ENCODE data around the gene PLXNA1. TPM values are rescaled to one million over a fixed set of nuclear protein-coding genes. Genes with fewer than 3 reads are reported as not detected.

PLXNA1 gene
- polyA plus RNA-seq, 1 donor: 31.5 TPM

GRCh38 chr3:126952983-126953660, 29.8 kb upstream of the PLXNA1 start:
- DNase-seq (ENCODE audit: low read depth): no peak

- DNase-seq (ENCODE audit: low read depth): no peak
Observed at GRCh38 chr3:126954141-126954842, 28.6 kb upstream of the PLXNA1 start.

- DNase-seq (ENCODE audit: low read depth): no peak
Observed at GRCh38 chr3:126955004-126955790, 27.7 kb upstream of the PLXNA1 start.

- DNase-seq (ENCODE audit: low read depth): no peak
Observed at GRCh38 chr3:126956361-126956760, 26.6 kb upstream of the PLXNA1 start.

- no peak for DNase-seq (ENCODE audit: low read depth)
Observed at GRCh38 chr3:126956866-126957650, 25.9 kb upstream of the PLXNA1 start.

- DNase-seq (ENCODE audit: low read depth): no peak
Observed at GRCh38 chr3:126957776-126958637, 24.9 kb upstream of the PLXNA1 start.

GRCh38 chr3:126958638-126959085, 24.3 kb upstream of the PLXNA1 start:
- no peak for DNase-seq (ENCODE audit: low read depth)

GRCh38 chr3:126959136-126959920, 23.6 kb upstream of the PLXNA1 start:
- DNase-seq (ENCODE audit: low read depth): no peak

- DNase-seq (ENCODE audit: low read depth): no peak
Observed at GRCh38 chr3:126959921-126960603, 22.9 kb upstream of the PLXNA1 start.

GRCh38 chr3:126960604-126960995, 22.3 kb upstream of the PLXNA1 start:
- DNase-seq (ENCODE audit: low read depth): no peak

GRCh38 chr3:126961191-126961790, 21.6 kb upstream of the PLXNA1 start:
- no peak for DNase-seq (ENCODE audit: low read depth)

- DNase-seq (ENCODE audit: low read depth): no peak
Observed at GRCh38 chr3:126961791-126962461, 21.0 kb upstream of the PLXNA1 start.

GRCh38 chr3:126962756-126963155, 20.2 kb upstream of the PLXNA1 start:
- DNase-seq (ENCODE audit: low read depth): no peak

- DNase-seq (ENCODE audit: low read depth): no peak
Observed at GRCh38 chr3:126963261-126964190, 19.4 kb upstream of the PLXNA1 start.

- DNase-seq (ENCODE audit: low read depth): no peak
Observed at GRCh38 chr3:126964261-126964660, 18.7 kb upstream of the PLXNA1 start.

GRCh38 chr3:126964950-126965349, 18.0 kb upstream of the PLXNA1 start:
- no peak for DNase-seq (ENCODE audit: low read depth)

GRCh38 chr3:126965526-126966080, 17.3 kb upstream of the PLXNA1 start:
- DNase-seq (ENCODE audit: low read depth): no peak

Data from forelimb muscle (tissue), 1 donor.